ENCODE results near the gene TCFL5.
"Not testable (repeated sequence)": the region's sequence is repeated elsewhere in the genome, so short reads cannot be mapped to it uniquely, and the experiment has no call there.

The TCFL5 gene

DNA sequence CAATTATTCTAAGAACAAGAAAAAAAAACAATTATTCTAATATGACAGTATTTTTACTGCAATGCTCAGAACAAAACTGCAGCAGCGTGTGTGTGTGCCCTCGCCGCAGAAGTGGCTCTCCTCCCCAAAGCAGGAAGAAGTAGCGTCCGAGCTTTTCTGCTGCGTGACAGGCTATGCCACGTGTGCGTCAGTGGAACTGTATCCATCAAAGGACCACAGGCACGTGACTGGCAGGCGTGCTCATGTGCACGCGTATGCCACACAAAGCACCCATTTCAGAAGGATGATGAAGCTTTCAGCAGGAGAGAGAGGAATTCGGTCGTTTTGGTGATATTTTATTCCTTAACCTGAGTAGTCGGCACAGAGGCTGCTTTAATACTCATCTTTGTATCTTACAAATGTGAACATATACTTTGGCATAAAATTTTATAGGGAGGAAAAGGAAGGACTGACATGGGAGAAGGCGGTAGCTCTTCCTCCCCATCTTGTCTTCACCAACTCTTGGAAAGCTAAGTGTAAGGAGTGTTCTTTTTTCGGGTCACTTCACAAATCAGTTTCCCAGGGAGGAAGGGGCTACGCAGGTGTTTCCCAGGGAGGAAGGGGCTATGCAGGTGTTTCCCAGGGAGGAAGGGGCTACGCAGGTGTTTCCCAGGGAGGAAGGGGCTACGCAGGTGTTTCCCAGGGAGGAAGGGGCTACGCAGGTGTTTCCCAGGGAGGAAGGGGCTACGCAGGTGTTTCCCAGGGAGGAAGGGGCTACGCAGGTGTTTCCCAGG is 3.4 kb downstream of the TCFL5 start:
- in situ Hi-C loops (cut with MboI; ENCODE audit: low sequenced_read_pairs): no loop called here

DNA sequence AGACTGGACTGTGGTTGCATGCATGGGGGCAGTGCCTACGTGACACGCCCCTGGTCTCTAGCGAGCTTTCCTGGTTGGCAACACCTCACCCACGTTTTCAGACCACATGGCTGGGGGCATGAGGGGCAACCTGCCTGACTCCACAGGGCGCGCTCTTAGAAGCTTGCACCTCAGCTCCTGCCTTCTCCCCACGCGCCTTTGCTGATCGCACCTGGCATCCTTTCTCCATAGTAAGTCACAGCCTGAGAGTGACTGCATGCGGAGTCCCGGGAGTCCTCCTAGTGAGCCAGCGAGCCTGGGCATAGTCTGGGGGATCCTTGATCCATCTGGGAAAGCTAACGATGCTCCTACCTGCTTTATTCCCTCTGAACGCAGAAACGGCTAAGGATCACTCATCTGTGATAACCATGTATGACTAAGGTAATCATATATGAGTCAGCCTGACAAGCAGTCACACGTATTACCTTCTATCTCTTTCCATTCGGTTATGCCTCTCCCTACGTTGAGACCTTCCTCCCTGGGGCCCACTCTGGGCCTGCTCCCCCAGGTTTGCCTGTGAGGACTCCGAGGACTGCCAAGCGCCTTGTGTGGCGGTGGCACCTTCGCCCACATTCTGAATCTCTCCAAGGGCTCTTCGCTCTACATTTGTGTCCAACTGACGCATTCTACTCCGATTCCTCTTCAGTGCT is 4.5 kb downstream of the TCFL5 start:
- in situ Hi-C loops (cut with MboI; ENCODE audit: low sequenced_read_pairs): no loop called here

DNA sequence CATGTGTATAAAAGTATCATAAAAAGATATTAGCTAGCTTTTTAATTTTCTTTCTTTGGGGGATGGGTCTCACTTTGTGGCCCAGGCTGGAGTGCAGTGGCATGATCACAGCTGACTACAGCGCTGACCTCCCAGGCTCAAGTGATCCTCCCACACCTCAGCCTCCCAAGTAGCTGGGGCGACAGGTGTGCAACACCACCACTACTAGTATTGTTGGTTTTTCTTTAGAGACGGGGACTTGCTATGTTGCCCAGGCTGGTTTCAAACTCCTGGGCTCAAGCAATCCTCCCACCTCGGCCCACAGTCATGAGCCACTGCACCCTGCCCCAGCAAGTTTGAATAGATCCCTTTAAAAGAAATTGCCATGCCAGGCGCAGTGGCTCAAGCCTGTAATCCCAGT is 6.5 kb downstream of the TCFL5 start:
- in situ Hi-C loops (cut with MboI; ENCODE audit: low sequenced_read_pairs): no loop called here

DNA sequence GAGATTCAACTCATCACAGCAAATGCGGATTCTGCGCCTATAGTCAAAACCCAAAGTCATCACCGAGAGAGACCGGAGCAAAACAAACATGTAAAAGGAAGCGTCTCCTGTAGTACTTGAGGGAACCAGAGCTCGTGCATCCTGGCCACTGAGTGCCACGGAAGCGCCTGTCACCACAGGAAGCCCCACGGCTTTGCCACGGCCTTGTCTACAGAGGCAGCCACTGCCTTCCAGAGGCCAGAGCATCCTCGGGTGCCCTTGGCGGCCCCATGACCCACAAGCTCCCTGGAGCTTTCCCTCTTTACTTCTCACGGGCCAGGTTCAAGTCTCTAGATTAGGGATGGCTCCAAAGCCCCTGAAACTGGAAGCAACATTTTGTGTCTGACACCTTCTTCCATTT is 7.5 kb downstream of the TCFL5 start:
- in situ Hi-C loops (cut with MboI; ENCODE audit: low sequenced_read_pairs): no loop called here

DNA sequence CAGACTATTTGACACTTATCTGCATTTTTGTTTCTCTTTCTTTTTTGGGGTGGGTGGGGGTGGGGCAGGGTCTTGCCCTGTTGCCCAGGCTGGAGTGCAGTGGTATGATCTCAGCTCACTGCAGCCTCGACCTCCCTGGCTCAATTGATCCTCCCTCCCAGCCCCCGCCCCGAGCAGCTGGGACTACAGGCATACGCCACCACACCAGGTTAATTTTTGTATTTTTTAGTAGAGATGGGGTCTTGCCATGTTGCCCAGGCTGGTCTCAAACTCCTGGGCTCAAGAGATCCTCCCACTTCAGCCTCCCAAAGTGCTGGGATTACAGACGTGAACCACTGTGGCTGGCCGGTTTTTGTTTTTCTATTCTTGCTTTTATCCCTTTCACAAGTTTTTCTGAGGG is 8.3 kb downstream of the TCFL5 start:
- in situ Hi-C loops (cut with MboI; ENCODE audit: low sequenced_read_pairs): not testable (repeated sequence)

DNA sequence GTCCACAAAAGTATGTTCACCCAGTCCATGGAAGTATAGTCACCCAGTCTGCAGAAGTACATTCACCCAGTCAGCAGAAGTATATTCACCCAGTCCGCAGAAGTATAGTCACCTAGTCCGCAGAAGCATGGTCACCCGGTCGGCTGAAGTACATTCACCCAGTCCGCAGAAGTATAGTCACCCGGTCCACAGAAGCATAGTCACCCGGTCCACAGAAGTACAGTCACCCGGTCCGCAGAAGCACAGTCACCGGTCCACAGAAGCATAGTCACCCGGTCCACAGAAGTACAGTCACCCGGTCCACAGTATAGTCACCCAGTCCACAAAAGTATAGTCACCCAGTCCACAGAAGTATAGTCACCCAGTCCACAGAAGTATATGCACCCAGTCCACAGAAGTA is 8.8 kb downstream of the TCFL5 start:
- in situ Hi-C loops (cut with MboI; ENCODE audit: low sequenced_read_pairs): no loop called here

DNA sequence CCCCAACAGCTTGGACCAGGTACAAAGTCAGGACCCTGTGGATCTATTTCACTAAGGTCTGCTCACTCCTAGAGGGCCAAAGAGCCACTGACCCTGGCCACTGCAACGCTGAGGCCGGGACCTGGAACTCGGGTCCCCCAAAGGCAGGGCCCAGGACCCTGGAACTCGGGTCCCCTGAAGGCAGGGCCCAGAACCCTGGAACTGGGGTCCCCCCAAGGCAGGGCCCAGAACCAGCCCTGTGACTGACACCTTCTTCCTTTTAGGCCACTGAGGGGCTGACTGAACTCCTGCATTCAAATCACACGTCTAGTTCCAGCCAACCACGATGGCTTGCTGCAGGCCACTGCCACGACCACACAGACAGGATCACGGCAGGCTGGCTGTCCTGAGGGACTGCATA is 9.4 kb downstream of the TCFL5 start:
- in situ Hi-C loops (cut with MboI; ENCODE audit: low sequenced_read_pairs): no loop called here

DNA sequence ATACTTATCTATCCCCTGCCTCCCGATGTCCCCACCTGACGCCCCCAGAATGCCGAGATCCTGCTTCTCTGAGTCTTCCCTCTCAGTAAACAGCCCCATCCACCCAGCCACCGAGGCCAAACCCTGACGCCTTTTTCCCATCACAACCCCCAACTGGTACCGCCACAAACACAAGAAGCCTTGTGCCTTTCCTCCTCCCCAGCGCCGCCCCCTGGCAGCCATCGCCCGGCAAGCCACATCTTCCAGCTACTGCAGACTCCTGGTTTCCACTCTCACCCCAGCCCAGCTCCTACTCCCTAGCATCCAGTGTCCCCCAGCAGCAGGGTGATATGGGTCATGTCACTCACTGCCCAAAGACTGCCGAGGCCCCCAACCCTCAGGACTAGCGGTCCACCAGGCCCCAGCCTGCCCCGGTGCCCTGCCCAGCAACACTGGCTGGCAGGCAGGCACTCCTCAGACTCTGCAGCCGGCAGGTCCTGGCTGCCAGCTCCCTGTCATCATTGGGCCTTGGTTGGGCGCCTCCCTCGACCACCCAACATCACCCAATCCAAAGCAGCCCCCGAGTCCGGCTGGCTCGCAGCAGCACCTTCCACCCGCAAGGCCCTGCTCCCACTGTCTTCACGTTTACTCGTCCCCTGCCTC is 11.2 kb downstream of the TCFL5 start:
- in situ Hi-C loops (cut with MboI; ENCODE audit: low sequenced_read_pairs): no loop called here

DNA sequence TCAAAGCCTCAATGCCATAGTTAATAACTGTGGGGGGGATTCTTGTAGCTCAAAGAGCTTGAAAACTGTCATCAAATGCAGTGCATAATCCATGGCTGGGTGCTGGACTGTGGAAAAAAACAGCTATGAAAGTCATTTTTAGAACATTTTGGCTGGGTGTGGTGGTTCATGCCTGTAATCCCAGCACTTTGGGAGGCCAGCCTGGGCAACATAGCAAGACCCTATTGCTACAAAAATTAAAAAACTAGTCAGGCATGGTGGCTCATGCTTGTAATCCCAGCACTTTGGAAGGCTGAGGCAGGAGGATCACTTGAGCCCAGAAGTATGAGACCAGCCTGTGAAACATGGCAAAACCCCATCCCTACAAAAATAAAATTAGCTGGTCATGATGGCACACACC is 12.2 kb downstream of the TCFL5 start:
- in situ Hi-C loops (cut with MboI; ENCODE audit: low sequenced_read_pairs): no loop called here

DNA sequence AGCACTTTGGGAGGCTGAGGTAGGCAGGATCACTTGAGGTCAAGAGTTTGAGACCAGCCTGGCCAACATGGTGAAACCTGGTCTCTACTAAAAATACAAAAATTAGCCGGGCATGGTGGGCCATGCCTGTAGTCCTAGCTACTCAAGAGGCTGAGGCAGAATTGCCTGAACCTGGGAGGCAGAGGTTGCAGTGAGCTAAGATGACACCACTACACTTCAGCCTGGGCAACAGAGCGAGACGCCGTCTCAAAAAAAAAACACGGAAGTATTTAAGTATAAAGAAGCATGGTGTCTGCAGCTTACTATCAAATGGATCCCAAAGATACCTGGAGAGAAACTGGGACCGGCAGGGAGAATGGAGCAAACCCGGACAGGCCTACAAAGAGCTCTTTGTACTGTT is 12.7 kb downstream of the TCFL5 start:
- in situ Hi-C loops (cut with MboI; ENCODE audit: low sequenced_read_pairs): not testable (repeated sequence)

DNA sequence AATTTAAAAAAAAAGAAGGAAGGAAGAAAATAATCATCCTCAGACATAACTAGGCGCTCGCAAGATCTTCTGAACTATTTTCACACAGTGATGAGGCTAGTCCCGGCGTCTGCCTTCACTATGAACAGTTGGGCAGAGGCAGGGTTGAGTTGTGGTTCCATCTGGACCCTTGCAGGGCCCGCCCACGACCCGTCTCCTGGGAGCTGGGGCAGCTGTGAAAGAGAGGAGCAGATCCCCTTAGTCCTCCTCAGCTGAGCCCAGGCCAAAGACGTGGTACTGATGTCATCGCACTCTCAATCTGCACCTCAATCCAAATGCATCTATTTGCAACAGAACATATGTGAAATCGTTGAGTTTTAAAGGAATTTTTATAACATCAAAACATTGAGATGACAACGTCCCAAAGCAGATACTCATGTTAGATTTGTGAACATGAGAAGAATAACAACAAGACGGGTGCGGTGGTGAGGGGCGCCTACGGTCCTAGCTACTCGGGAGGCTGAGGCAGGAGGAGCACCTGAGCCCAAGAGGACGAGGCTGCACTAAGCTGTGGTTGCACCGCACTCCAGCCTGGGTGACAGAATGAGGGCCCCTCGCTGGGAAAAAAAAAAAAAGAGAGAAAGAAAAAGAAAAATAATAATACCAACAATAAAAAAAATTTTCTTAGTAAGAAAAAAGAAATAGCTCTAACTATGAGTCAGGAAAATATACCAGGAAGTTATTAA is 15.3 kb downstream of the TCFL5 start:
- in situ Hi-C loops (cut with MboI; ENCODE audit: low sequenced_read_pairs): no loop called here

DNA sequence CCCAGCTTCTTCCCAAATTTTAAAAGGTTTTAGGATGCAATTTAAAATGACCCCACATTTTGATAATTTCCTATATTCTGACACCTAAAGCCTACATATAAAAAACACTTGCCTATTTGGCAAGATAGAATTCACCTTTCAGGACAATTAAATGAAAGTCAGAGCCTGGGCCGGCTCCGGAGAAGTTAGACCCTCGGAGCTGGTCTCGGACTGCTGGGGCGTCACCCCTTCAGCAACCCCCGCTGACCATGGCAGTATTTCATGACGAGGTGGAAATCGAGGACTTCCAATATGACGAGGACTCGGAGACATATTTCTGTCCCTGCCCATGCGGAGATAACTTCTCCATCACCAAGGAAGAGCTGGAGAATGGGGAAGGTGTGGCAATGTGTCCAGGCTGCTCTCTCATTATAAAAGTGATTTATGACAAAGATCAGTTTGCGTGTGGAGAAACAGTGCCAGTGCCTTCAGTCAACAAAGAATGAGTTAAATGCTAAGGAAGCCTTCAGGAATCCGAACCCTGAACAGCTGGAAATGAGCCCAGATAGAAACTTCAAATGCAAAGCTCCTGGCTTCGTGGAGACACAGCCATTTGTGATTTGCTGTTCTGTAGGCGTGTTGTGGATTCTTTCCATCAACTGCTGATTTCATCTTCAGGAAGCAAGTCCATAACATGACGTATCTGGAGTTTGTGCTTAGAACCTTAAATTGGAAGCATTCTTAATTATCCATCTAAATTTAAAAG is 16.0 kb downstream of the TCFL5 start:
- in situ Hi-C loops (cut with MboI; ENCODE audit: low sequenced_read_pairs): no loop called here

DNA sequence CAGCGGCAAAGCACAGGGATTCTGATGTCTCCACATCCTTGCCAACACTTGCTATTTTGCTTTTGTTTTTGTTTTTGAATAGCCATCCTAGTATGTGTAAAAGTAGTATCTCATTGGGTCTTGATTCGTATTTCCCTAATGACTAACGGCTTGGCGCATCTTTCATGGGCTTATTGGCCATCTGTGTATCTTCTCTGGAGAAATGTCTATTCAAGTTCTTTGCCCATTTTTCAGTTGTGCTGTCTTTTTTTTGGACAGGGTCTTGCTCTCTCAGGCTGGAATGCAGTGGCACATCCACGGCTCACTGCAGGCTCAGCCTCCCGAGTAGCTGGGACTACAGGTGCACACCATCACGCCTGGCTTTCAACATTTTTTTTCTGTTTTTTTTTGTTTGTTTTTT is 17.4 kb downstream of the TCFL5 start:
- in situ Hi-C loops (cut with MboI; ENCODE audit: low sequenced_read_pairs): no loop called here

DNA sequence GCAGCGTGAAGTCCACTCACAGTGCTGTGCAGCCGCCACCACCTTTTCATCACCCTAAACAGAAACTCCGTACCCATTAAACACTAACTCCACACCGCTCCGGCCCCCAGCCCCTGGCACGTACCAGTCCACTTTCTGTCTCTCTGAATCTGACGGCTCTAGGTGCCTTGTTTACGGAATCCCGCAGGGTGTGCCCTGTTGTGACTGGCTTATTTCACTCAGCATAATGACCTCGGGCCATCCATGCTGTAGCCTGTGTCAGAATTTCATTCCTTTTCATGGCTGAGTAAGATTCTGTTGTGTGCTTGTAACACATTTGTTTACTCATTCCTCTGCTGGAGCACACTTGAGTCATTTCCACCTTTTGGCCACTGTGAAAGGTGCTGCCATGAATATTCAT is 18.0 kb downstream of the TCFL5 start:
- in situ Hi-C loops (cut with MboI; ENCODE audit: low sequenced_read_pairs): no loop called here

DNA sequence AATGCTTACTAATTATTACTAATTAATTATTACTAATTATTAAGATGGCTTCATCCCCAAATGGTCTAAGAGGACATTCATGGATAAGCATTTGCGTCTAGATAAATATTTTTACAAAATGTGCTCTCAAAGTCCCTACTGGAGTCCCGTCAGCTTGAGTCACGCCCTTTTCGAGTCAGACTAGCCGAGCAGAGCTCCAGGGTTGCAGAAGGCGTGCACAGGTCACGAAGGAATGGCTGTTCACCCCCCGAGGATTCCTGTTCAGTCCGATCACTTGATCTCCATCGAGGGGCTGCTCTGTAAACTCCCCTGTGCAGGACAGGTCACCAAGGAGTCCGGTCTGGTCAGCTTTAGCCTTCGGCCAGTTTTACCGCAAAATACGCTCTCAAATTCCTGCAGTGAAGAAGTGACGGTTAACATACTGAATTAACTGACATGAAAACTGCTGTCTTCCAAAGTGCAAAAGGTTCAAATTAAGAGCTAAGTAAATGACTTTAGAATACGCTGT is 19.9 kb downstream of the TCFL5 start:
- in situ Hi-C loops (cut with MboI; ENCODE audit: low sequenced_read_pairs): no loop called here

DNA sequence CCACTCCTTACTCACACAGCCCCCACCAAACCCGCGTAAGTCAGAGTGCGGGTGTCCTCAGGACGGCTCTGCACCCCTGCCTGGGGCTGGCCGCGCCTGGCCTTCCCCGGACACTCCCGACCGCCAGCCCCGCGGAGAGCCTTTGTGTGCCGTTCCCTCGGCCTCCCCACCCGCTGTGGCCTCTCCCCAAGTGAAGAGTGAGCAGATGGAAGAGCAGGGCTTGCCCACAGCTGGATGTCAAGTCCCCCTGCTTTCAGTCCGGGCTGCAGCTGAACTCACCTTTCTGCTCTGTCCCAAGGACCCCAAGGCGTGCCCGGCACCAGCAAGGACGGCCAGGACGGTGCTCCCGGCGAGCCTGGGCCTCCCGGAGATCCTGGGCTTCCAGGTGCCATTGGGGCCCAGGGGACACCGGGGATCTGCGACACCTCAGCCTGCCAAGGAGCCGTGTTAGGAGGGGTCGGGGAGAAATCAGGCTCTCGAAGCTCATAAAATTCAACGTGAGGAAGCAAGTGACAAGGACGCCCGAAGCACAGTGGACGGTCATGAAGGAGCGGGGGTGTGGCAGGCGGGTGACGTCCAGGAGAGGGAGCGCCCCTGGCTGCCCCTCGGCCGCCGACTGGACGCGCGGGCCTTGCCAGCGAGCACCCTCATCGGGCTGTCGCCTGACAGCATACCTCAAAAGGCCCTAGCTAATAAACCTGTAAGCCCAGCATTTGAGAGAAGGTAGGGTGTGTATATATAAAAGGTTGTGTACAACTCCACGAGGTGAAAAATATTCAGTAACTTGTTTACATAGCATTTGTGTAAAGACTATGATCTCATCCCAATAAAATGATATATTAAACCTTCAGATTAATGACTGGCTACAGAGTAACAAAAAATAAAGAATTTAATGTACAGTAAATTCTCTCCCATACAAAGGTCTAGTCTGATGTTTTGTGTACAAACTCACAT is 21.1 kb downstream of the TCFL5 start:
- in situ Hi-C loops (cut with MboI; ENCODE audit: low sequenced_read_pairs): no loop called here

DNA sequence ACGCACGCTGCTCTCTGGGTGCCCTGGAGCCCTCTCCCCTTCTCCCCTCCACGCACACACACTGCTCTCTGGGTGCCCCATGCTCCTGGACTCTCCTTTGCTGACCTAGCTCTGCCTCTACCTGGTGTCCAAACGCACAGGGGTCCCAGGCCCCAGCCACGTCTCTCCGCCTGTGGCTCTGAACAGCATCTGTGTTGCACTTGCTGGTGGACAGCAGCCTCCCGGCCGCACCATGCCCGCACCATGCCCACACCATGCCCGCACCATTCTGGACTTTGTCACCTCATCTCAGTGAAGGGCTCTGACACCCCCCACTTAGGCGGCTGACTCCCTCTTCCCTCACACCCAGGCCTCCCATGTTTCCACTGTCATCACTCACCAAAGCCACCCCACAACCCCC is 21.8 kb downstream of the TCFL5 start:
- in situ Hi-C loops (cut with MboI; ENCODE audit: low sequenced_read_pairs): no loop called here

DNA sequence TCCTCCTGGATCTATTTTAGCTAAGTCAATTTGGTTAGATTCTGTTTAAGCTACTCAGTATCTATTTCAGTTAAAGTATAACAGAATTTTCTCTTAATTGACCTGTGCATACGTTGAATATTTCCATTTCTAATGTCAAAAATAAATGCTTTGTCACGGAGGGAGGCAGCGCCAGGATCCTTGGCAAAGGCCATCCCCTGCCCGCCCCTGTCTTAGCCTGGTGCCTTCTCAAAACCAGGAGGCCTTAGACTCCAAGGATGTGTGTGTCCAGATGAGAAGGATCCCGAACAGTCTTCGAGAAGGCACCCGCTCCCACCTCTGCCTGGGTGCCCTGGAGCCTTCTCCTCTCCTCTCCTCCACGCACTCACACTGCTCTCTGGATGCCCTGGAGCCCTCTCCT is 22.4 kb downstream of the TCFL5 start:
- in situ Hi-C loops (cut with MboI; ENCODE audit: low sequenced_read_pairs): no loop called here

DNA sequence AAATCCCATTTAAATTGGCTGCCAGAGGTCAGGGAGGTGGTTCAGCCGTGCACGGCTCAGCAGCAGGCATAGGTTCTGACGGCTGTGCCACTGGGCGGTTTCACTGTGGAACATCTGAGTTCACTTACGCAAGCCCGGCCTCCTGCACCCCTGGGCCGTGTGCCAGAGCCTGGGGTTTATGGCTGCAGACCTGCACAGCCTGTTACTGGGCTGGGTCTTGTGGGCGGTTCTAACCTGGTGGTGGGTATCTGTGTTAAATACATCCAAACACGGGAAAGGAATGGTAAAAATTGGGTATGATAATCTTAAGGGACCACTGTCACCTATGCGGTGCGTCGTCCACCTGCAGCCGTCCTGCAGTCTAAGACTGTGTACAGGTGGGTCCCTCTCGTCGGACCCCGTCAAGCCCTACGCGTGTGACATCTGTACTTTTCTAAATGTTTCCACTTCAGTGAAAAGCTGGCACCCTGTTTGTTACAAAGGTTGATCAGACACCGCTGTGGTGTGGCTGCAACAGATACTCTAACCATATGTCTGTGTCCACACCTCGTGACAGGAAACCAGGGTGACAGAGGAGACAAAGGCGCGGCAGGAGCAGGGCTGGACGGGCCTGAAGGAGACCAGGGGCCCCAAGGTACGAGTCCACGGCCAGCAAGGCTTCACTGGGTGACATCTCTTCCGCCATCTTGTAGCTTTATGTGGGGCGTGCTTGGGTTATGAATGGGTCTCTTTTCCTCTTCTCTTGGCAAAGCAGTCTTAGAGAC is 23.3 kb downstream of the TCFL5 start:
- in situ Hi-C loops (cut with MboI; ENCODE audit: low sequenced_read_pairs): no loop called here
